Measurements from ENCODE around the gene SIDT1.

Gene SIDT1

GRCh38 chr3:113531826-113532697 is at the start of gene SIDT1:
TSS of gene SIDT1 (plus strand) at chr3:113532555. CDS start at chr3:113533022, 467 bp downstream.
- no peak for DNase-seq

GRCh38 chr3:113485161-113485609 is 47.2 kb upstream of the SIDT1 start:
- no peak for DNase-seq

- DNase-seq = no peak
These were observed 37.3 kb upstream of the SIDT1 start for GRCh38 chr3:113495035-113495434.

- no peak for DNase-seq
These were observed 35.4 kb upstream of the SIDT1 start for GRCh38 chr3:113496924-113497323.

GRCh38 chr3:113498221-113499005 is 33.9 kb upstream of the SIDT1 start:
- DNase-seq = no peak

GRCh38 chr3:113499081-113499480 is 33.3 kb upstream of the SIDT1 start:
- DNase-seq = no peak

GRCh38 chr3:113501597-113501996 is 30.8 kb upstream of the SIDT1 start:
- no peak for DNase-seq

- no peak for DNase-seq
These were observed 26.5 kb upstream of the SIDT1 start for GRCh38 chr3:113505867-113506266.

- no peak for DNase-seq
These were observed 24.8 kb upstream of the SIDT1 start for GRCh38 chr3:113507501-113508067.

GRCh38 chr3:113508966-113509365 is 23.4 kb upstream of the SIDT1 start:
- DNase-seq = no peak

- no peak for DNase-seq
These were observed 18.0 kb upstream of the SIDT1 start for GRCh38 chr3:113514265-113514769.

GRCh38 chr3:113516115-113516505 is 16.2 kb upstream of the SIDT1 start:
- no peak for DNase-seq

- no peak for DNase-seq
These were observed 10.4 kb upstream of the SIDT1 start for GRCh38 chr3:113521981-113522380.

- DNase-seq = no peak
These were observed 9.1 kb upstream of the SIDT1 start for GRCh38 chr3:113523241-113523640.

- no peak for DNase-seq
These were observed 561 bp downstream of the SIDT1 start for GRCh38 chr3:113532698-113533533.

GRCh38 chr3:113533534-113533892 is 1.2 kb downstream of the SIDT1 start:
- no peak for DNase-seq

GRCh38 chr3:113534365-113534764 is 2.0 kb downstream of the SIDT1 start:
- no peak for DNase-seq

GRCh38 chr3:113535898-113536297 is 3.5 kb downstream of the SIDT1 start:
- no peak for DNase-seq

GRCh38 chr3:113536627-113537101 is 4.3 kb downstream of the SIDT1 start:
- DNase-seq = no peak

- DNase-seq = no peak
These were observed 4.8 kb downstream of the SIDT1 start for GRCh38 chr3:113537155-113537554.

GRCh38 chr3:113541519-113541918 is 9.2 kb downstream of the SIDT1 start:
- no peak for DNase-seq

GRCh38 chr3:113545594-113545993 is 13.2 kb downstream of the SIDT1 start:
- DNase-seq = no peak

Data from NCI-H1048 (cell line).